Transverse colon (tissue), 4 donors: Measurements from ENCODE around the gene CRYBG2. TPM values are rescaled to one million over a fixed set of nuclear protein-coding genes. Genes with fewer than 3 reads are reported as not detected.

Experiments
- DNase-seq: peaks from one replicate; pipeline ENCODE4 v3.0.0-alpha.2; 2019
- H3K27ac ChIP-seq, 4 donors: fragments of 200-600 bp; sonication (generic); 2 replicates each; pipeline ENCODE4 v1.5.1; 2016 to 2018; ENCODE audit warnings: inconsistent platforms in 4 of 4
- H3K27me3 ChIP-seq: fragments of 200-600 bp; sonication (generic); 2 replicates; pipeline ENCODE4 v1.5.1; 2017; ENCODE audit warnings: inconsistent platforms
- H3K36me3 ChIP-seq, 4 donors: fragments of 200-600 bp; sonication (generic); 2 replicates each; pipeline ENCODE4 v1.5.1; 2017 to 2019; ENCODE audit warnings: inconsistent platforms in 4 of 4
- H3K4me1 ChIP-seq, 4 donors: fragments of 200-600 bp; sonication (generic); 2 replicates each; pipeline ENCODE4 v1.5.1; 2017 to 2020; ENCODE audit warnings: inconsistent platforms in 4 of 4
- H3K4me3 ChIP-seq, 4 donors: fragments of 200-600 bp; sonication (generic); 1 replicate in 1 of 4; 2 replicates in 3 of 4; pipeline versions ENCODE4 v1.5.1 to v1.6.1; 2017 to 2019; ENCODE audit warnings: inconsistent platforms in 4 of 4
- H3K9me3 ChIP-seq, 2 donors: fragments of 200-600 bp; sonication (generic); 2 replicates each; pipeline ENCODE4 v1.5.1; 2017 to 2019; ENCODE audit warnings: inconsistent platforms in 2 of 2
- CTCF ChIP-seq, 5 experiments: fragments of 200-600 bp in 3 of 5; fragments of 450-650 bp in 2 of 5; sonication (generic) in 3 of 5; IDR thresholded peaks; 1 replicate in 2 of 5; 2 replicates in 3 of 5; pipeline ENCODE4 v1.5.1; 2016 to 2017; ENCODE audit warnings: antibody characterized with exemption in 5 of 5, inconsistent platforms in 3 of 5, mild to moderate bottlenecking in 2 of 5, moderate library complexity in 1 of 5
- EP300 ChIP-seq: sonication (generic); formaldehyde crosslinking; IDR thresholded peaks from one replicate; pipeline ENCODE4 v1.6.1; 2017; ENCODE audit warnings: antibody characterized with exemption, low read depth
- POLR2A ChIP-seq: fragments of 450-650 bp; IDR thresholded peaks from one replicate; pipeline ENCODE4 v1.6.1; 2016; ENCODE audit warnings: antibody characterized with exemption, mild to moderate bottlenecking, moderate library complexity
- POLR2AphosphoS5 ChIP-seq, 3 donors: sonication (generic); formaldehyde crosslinking; IDR thresholded peaks; one replicate each; pipeline ENCODE4 v1.6.1; 2016; ENCODE audit warnings: antibody characterized with exemption in 3 of 3
- WGBS, 2 donors: methylation state at CpG; one replicate each; pipeline ENCODE4 v1.1.5; 2018; ENCODE audit warnings: low coverage in 1 of 2; 5-methylcytosine and 5-hydroxymethylcytosine counted together
- in situ Hi-C, 4 donors: fragments of 200-750 bp; cut with MboI; loops; one replicate each; pipeline versions ENCODE4 v1.15.0 to v1.15.1; 2017; ENCODE audit warnings: low sequenced_read_pairs in 3 of 4, low pct_ligation_motif_present in 1 of 4, low pct_unique_long_range_greater_than_20kb in 1 of 4
- intact Hi-C: fragments of 100-400 bp; cut with DNase I; formaldehyde crosslinking; loops from one replicate; pipeline ENCODE4 v1.15.1; 2023; ENCODE audit warnings: low total_unique reads
- total RNA-seq, 4 donors: library from RNA; depleted of rRNA; stranded (reverse); fragments of >200 nt; gene quantifications; one replicate each; pipeline ENCODE4 v1.1.0, GENCODE V29; 2016

CRYBG2 gene
- total RNA-seq, 4 donors from 2014 or later = 2.8 to 41.9 (median 22.3) TPM

DNA sequence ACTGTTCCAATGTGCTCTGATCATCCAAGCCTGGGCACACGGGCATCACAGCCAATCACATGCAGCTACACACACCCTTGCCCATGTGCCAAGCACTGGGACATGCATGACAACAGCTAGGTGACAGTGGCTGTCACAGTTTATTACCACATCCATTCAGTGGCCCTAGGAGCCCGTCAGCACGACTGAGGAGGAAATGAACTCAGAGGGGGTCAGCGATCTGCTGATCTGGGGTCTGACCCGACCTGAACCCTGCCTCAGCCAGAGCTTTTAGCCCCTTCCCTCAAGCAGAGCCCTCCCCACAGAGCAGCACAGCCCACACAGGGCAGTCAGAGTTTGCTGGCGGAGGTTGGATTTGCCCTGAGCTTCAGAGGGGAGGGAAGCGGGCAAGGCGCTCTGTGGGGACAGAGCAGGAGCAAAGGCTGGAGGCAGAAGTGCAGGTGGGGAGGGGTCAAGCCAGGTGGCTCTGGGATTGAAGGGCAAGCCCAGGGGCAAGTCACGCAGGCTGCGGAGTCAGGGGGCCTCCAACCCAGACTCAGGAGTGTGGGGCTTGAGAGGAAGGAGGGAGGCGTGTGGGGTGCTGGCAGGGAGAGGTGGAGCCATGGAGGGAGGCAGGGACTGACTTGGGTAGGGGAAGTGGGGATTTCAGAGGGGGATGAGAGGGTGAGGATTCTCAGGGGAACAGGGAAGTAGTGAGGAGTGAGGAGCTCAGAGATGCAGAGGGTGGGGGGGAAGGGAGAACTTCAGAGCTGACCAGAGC is 63.6 kb downstream of the CRYBG2 start:
- intact Hi-C loops = no loop called here
- WGBS, 2 donors = 70 to 100% methylated on average over 2 to 11 of the region's 11 CpGs
- Histone ChIP-seq H3K36me3 (no peaks in the 10 kb centered on the region), H3K27ac (peak overlapping the region; percentile 65 to 98 (median 86)), H3K4me3 (no peak overlapping the region), H3K4me1 (peaks cover 0 to 48% (median 20%) of the 10 kb centered on the region in 4 donors), H3K27me3 (no peaks in the 10 kb centered on the region), H3K9me3 (no peaks in the 10 kb centered on the region)
- in situ Hi-C loops = no loop called here
- peak; percentile 15 for DNase-seq
- TF ChIP-seq CTCF (IDR thresholded peaks at IDR 0.05) = no peak

DNA sequence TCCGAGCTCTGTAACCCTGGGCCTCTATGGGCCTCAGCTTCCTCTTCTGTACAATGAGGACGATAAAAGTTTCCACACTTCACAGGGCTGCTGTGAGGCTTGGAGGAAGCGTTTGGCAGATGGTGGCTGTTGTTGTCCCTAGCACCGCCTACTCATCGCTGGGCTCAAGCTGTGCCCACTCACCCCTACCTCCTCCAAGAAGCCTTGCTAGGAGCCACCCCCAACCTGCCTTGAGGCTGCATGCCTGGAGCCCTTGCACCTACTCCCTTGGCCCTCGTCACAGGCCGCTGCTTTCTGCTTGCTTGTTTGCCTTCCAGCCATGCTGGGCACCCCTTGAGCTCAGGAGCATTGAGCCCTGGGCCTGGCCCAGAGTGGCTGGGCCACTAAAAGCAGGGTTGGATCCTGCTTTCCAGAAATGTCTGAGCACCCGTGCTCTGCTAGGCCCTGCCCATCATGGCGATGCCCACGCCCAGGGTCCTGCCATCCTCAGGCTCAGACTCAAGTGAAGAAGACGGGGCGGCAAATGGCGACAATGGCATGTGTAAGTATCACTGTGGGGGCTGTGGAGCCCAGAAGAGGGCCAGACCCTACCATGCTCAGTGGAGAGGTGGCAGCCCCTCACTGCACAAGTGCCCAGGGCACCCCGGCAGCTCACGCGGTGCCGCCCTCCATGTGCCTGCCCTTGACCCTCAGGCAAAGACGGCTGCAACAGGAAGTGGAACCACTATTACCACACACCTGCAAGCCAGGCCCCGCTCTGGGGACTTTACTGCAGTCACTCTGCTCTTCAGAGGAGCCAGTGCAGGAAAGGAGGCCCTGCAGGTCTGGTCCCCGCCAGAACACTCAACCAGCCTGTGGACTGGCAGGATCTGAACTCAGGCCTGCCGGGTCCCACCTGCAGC is 64.5 kb downstream of the CRYBG2 start:
- peak; percentile 65 for DNase-seq
- intact Hi-C loops (no loop called here), in situ Hi-C loops (no loop called here)
- Histone ChIP-seq H3K4me1 (peaks cover 6 to 57% (median 29%) of the 10 kb centered on the region in 4 donors), H3K27me3 (no peaks in the 10 kb centered on the region), H3K27ac (peak overlapping the region; percentile 65 to 98 (median 86)), H3K4me3 (no peak overlapping the region), H3K36me3 (no peaks in the 10 kb centered on the region), H3K9me3 (no peaks in the 10 kb centered on the region)
- TF ChIP-seq POLR2AphosphoS5 (IDR thresholded peaks at IDR 0.05) = no peak
- no peak for TF ChIP-seq CTCF (IDR thresholded peaks at IDR 0.05)
- no peak for TF ChIP-seq EP300
- TF ChIP-seq POLR2A = no peak
- WGBS, 2 donors = 81% methylated on average over 13 of the region's 21 CpGs; no CpG with 5 or more reads in 1 of the 2 donors

GRCh38 chr1:26288311-26288941 is 65.5 kb downstream of the CRYBG2 start:
- intact Hi-C loops = no loop called here
- Histone ChIP-seq H3K4me1 (peaks cover 10 to 61% (median 33%) of the 10 kb centered on the region in 4 donors), H3K4me3 (no peak overlapping the region), H3K9me3 (no peaks in the 10 kb centered on the region), H3K27me3 (no peaks in the 10 kb centered on the region), H3K36me3 (no peaks in the 10 kb centered on the region), H3K27ac (peak overlapping the region; percentile 65 to 98 (median 86))
- TF ChIP-seq POLR2A (no peak), EP300 (no peak)
- peak; percentile 33 for DNase-seq
- WGBS, 2 donors = 40 to 44% methylated on average over 2 to 5 of the region's 5 CpGs
- in situ Hi-C loops = no loop called here

DNA sequence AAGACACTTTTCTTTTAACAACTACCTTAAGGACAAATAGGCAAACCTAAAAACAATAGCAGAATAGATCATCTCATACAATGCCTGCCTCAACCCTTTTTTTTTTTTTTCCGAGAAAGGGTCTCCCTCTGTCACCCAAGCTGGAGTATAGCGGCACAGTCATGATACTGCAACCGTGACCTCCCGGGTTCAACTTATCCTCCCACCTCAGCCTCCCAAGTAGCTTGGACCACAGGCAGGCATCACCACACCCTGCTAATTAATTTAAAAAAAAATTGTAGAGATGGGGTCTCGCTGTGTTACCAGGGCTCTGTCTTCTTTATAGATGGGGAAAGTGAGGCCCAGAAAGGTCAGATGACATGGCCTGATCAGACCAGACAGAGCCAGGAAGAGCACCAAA is 66.1 kb downstream of the CRYBG2 start:
- Histone ChIP-seq H3K27ac (peak overlapping the region; percentile 65 to 98 (median 86)), H3K4me1 (peaks cover 10 to 61% (median 33%) of the 10 kb centered on the region in 4 donors), H3K9me3 (no peaks in the 10 kb centered on the region), H3K36me3 (no peaks in the 10 kb centered on the region), H3K27me3 (no peaks in the 10 kb centered on the region), H3K4me3 (no peak overlapping the region)
- no peak for DNase-seq
- intact Hi-C loops = no loop called here
- 80 to 89% methylated on average over 5 of the region's 5 CpGs for WGBS, 2 donors
- in situ Hi-C loops = no loop called here
- TF ChIP-seq POLR2A (no peak), EP300 (no peak), POLR2AphosphoS5 (IDR thresholded peaks at IDR 0.05) (no peak), CTCF (IDR thresholded peaks at IDR 0.05) (no peak)
